Sigmoid colon (tissue), 3 donors: ENCODE data around the gene MAP3K14.

Experiments used
- POLR2A ChIP-seq, 2 donors: fragments of 450-650 bp; IDR thresholded peaks; one replicate each; pipeline ENCODE4 v1.6.1; 2016; ENCODE audit warnings: antibody characterized with exemption in 2 of 2, mild to moderate bottlenecking in 2 of 2, moderate library complexity in 2 of 2
- TF ChIP-seq, protein P1 (sequence below), 4 experiments: fragments of 450-650 bp in 3 of 4; fragments of 200-600 bp in 1 of 4; IDR thresholded peaks; one replicate each; pipeline ENCODE4 v1.5.1; 2016 to 2019; ENCODE audit warnings: antibody characterized with exemption in 4 of 4, mild to moderate bottlenecking in 3 of 4, moderate library complexity in 2 of 4

DNA sequence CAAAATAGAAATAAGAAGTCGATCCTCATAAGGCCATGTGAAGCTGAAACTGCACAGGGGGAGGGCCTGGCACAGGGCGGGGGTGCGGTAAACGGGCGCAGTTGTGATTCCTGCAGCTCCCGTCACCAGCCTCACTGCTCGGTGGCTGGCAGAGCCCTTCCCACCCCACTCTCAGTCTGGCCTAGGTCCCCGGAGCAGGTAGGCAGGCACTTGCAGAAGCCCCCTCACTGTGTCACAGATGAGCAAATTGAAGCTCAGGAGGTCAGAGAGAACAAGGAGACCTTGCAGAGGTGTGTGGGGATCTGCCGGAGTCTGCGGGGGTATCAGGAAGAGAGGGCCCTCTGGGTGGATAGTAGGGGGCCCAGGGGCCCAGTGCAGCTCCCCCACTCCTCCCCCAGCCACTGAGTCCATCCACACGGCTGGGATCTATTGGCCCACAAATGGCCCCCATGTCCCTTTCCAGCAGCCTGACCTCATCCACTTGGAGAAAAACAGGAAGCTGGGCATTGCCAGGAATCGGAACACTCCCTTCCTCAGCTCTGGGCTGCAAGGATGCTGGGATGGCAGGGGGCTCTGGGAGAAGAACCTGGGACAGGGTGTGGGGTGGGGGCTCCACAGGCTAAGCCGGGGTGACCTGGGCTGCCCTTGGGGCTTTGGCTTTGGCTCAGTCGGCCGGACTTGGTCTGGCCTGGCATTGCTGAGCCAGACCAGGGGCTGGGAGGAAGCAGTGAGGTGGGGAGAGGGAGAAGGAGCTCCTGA is 21.4 kb upstream of the MAP3K14 start:
- TF ChIP-seq, protein P1, sequence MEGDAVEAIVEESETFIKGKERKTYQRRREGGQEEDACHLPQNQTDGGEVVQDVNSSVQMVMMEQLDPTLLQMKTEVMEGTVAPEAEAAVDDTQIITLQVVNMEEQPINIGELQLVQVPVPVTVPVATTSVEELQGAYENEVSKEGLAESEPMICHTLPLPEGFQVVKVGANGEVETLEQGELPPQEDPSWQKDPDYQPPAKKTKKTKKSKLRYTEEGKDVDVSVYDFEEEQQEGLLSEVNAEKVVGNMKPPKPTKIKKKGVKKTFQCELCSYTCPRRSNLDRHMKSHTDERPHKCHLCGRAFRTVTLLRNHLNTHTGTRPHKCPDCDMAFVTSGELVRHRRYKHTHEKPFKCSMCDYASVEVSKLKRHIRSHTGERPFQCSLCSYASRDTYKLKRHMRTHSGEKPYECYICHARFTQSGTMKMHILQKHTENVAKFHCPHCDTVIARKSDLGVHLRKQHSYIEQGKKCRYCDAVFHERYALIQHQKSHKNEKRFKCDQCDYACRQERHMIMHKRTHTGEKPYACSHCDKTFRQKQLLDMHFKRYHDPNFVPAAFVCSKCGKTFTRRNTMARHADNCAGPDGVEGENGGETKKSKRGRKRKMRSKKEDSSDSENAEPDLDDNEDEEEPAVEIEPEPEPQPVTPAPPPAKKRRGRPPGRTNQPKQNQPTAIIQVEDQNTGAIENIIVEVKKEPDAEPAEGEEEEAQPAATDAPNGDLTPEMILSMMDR (IDR thresholded peaks at IDR 0.05) = no peak
- no peak for TF ChIP-seq POLR2A (IDR thresholded peaks at IDR 0.05)
